Fibroblast of lung (primary cell): ENCODE results near the gene ADIRF. TPM values are rescaled to one million over a fixed set of nuclear protein-coding genes. Genes with fewer than 3 reads are reported as not detected.

Experiments
- DNase-seq, 2 donors: peaks; one replicate each; pipeline versions ENCODE4 v3.0.0 to v3.0.0-alpha.2; 2010; ENCODE audit warnings: low read depth in 2 of 2
- H2AFZ ChIP-seq: 2 replicates; pipeline ENCODE4 v1.5.1; 2012; ENCODE audit warnings: low read length, control low read depth, inconsistent platforms
- H3K27ac ChIP-seq: 2 replicates; pipeline ENCODE4 v1.5.1; 2011; ENCODE audit warnings: low read length, control low read depth; ENCODE audit not compliant: insufficient read depth
- H3K27me3 ChIP-seq: 2 replicates; pipeline ENCODE4 v1.5.1; 2011; ENCODE audit warnings: mild to moderate bottlenecking, low read length; ENCODE audit not compliant: control insufficient read depth, insufficient read depth
- H3K36me3 ChIP-seq: 2 replicates; pipeline ENCODE4 v1.5.1; 2011; ENCODE audit warnings: low read length; ENCODE audit not compliant: control insufficient read depth, insufficient read depth
- H3K4me1 ChIP-seq: 2 replicates; pipeline ENCODE4 v1.5.1; 2011; ENCODE audit warnings: low read length; ENCODE audit not compliant: control insufficient read depth, insufficient read depth; ENCODE audit errors: extremely low read depth
- H3K4me2 ChIP-seq: 2 replicates; pipeline ENCODE4 v1.5.1; 2011; ENCODE audit warnings: low read length, control low read depth; ENCODE audit not compliant: insufficient read depth; ENCODE audit errors: extremely low read depth
- H3K4me3 ChIP-seq, 4 experiments: fragments of 200-600 bp in 1 of 4; sonication (generic) in 1 of 4; replicated peaks in 1 of 4; 2 replicates each; pipeline ENCODE4 v1.5.1; 2011 to 2016; ENCODE audit warnings: low read length in 4 of 4, low read depth in 3 of 4, mild to moderate bottlenecking in 3 of 4, control low read depth in 2 of 4, inconsistent platforms in 1 of 4, mixed read lengths in 1 of 4; ENCODE audit not compliant: insufficient read depth in 1 of 4; ENCODE audit errors: control extremely low read depth in 1 of 4
- H3K79me2 ChIP-seq: 2 replicates; pipeline ENCODE4 v1.5.1; 2012; ENCODE audit warnings: mild to moderate bottlenecking, low read length, inconsistent platforms; ENCODE audit not compliant: control insufficient read depth, insufficient read depth
- H3K9ac ChIP-seq: 2 replicates; pipeline ENCODE4 v1.5.1; 2011; ENCODE audit warnings: mild to moderate bottlenecking, low read length, control low read depth; ENCODE audit not compliant: insufficient read depth
- H3K9me3 ChIP-seq: 2 replicates; pipeline ENCODE4 v1.5.1; 2012; ENCODE audit warnings: low read depth, low read length; ENCODE audit not compliant: control insufficient read depth, insufficient read depth
- H4K20me1 ChIP-seq: 2 replicates; pipeline ENCODE4 v1.5.1; 2011; ENCODE audit warnings: low read length; ENCODE audit not compliant: control insufficient read depth, insufficient read depth; ENCODE audit errors: extremely low read depth
- EZH2 ChIP-seq: IDR thresholded peaks from 2 replicates; pipeline ENCODE4 v1.5.1; 2012; ENCODE audit warnings: low read length, control low read depth, mild to moderate bottlenecking; ENCODE audit errors: missing control alignments
- polyA plus RNA-seq, 2 donors: library from polyadenylated mRNA; depleted of rRNA in 1 of 2; stranded (reverse) in 1 of 2; unstranded in 1 of 2; fragments of >200 nt; gene quantifications; 2 replicates each; pipeline ENCODE4 v1.2.1, GENCODE V29; 2011 to 2012; ENCODE audit warnings: missing spikeins in 1 of 2
- total RNA-seq: library from RNA; depleted of rRNA; stranded (reverse); fragments of >200 nt; gene quantifications from 2 replicates; pipeline ENCODE4 v1.2.1, GENCODE V29; 2014
- TF ChIP-seq, protein P1 (sequence below), 2 donors: IDR thresholded peaks in 1 of 2; conservative IDR thresholded peaks in 1 of 2; 1 replicate in 1 of 2; 2 replicates in 1 of 2; pipeline ENCODE4 v1.5.1; 2011 to 2012; ENCODE audit warnings: low read length in 2 of 2, control low read depth in 1 of 2, inconsistent platforms in 1 of 2, low read depth in 1 of 2, mild to moderate bottlenecking in 1 of 2

Gene ADIRF
- total and polyA plus RNA-seq, 2 donors (not counting 1 experiment from before 2014, with no cell fraction given), result 39.4 to 142 TPM

DNA sequence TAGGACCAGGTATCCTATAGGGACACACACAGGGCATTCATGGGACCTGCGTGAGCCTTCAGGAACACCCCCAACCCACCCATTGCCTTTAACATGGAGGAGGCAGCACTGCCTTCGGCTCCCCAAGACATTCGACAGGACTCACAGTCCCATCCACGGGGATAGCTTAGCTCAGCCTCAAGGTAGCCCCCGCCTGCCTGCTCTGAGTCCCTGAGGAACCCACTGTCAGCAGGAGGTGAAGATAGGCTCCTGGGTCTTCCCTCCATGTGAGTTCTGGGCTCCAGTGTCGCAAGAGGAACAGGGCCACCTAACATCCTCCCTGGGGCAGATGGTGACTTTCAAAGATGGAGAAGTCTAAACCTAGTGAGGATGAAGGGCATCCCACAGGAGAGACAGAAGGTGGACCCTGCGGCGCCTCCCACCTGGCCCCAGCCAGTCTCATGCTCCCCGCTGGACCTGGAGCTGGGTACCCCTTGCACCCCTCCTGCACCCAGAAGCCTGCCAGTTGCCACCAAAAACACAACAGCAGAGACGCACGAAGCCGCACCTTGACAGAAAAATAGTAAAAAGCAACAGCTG, 4.9 kb upstream of the ADIRF start:
- H3K79me2 ChIP-seq, result peaks cover 10% of the 10 kb centered on the region
- H3K9me3 ChIP-seq, result no peaks in the 10 kb centered on the region
- no peak for DNase-seq
- H3K27me3 ChIP-seq, result no peaks in the 10 kb centered on the region
- no peaks in the 10 kb centered on the region for H4K20me1 ChIP-seq
- TF ChIP-seq, protein P1, sequence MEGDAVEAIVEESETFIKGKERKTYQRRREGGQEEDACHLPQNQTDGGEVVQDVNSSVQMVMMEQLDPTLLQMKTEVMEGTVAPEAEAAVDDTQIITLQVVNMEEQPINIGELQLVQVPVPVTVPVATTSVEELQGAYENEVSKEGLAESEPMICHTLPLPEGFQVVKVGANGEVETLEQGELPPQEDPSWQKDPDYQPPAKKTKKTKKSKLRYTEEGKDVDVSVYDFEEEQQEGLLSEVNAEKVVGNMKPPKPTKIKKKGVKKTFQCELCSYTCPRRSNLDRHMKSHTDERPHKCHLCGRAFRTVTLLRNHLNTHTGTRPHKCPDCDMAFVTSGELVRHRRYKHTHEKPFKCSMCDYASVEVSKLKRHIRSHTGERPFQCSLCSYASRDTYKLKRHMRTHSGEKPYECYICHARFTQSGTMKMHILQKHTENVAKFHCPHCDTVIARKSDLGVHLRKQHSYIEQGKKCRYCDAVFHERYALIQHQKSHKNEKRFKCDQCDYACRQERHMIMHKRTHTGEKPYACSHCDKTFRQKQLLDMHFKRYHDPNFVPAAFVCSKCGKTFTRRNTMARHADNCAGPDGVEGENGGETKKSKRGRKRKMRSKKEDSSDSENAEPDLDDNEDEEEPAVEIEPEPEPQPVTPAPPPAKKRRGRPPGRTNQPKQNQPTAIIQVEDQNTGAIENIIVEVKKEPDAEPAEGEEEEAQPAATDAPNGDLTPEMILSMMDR (conservative IDR thresholded peaks at IDR 0.05 in 1 of 2, IDR thresholded peaks at IDR 0.05 in 1 of 2; ENCODE audit: low read depth in 1 of 2, low read length in 2 of 2), result no peak
- TF ChIP-seq EZH2, result no peak
- no peak overlapping the region for H3K9ac ChIP-seq
- H3K4me2 ChIP-seq, result no peak overlapping the region
- H3K4me1 ChIP-seq, result peaks cover 40% of the 10 kb centered on the region
- H3K4me3 ChIP-seq, result no peak overlapping the region
- no peak overlapping the region for H2AFZ ChIP-seq
- H3K27ac ChIP-seq, result no peak overlapping the region
- no peaks in the 10 kb centered on the region for H3K36me3 ChIP-seq

DNA sequence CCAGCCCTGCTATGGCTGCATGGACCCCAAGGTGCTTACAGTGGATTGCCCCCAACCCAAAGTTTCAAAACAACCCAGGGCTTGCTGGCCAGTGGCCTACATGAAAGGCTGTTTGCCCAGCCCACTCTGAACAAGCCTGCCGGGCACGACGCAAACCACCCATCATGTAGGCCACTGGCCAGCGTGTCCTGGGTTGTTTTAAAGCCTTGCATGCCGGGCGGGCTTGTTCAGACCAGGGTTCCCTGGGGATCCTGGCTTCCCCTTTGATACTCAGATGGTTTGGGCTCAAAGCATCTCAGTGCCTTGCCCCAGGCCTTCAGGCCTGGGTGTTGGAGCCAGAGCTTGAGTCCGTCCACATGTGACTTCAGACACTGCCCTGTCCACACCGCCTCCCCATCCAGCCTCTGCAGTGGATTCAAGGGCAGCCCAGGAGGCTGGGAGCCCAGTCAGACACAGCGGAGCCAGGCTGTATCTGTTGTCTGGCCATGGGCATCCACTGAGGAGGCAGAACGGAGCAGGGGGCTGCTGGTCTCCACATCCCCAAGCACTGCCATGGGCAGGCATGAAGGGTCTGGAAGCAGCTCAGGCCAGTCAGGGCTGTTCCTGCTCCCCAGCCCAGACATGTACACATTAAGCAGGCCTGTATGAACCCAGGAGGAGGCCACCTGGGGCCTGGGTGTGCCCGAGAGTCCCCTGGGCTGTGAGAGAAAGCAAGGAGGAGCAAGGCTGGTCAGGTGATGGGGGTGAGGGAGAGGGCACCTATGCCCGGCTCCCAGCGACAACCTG, 4.0 kb upstream of the ADIRF start:
- H3K4me3 ChIP-seq, result no peak overlapping the region
- H3K9me3 ChIP-seq, result no peaks in the 10 kb centered on the region
- H3K79me2 ChIP-seq, result peaks cover 15% of the 10 kb centered on the region
- DNase-seq, result no peak
- no peak overlapping the region for H3K9ac ChIP-seq
- H3K27ac ChIP-seq, result no peak overlapping the region
- no peaks in the 10 kb centered on the region for H4K20me1 ChIP-seq
- no peaks in the 10 kb centered on the region for H3K27me3 ChIP-seq
- no peak overlapping the region for H2AFZ ChIP-seq
- no peaks in the 10 kb centered on the region for H3K36me3 ChIP-seq
- no peak overlapping the region for H3K4me2 ChIP-seq
- no peak for TF ChIP-seq EZH2
- TF ChIP-seq, protein P1 (conservative IDR thresholded peaks at IDR 0.05 in 1 of 2, IDR thresholded peaks at IDR 0.05 in 1 of 2; ENCODE audit: low read depth in 1 of 2, low read length in 2 of 2), result no peak
- peaks cover 34% of the 10 kb centered on the region for H3K4me1 ChIP-seq

DNA sequence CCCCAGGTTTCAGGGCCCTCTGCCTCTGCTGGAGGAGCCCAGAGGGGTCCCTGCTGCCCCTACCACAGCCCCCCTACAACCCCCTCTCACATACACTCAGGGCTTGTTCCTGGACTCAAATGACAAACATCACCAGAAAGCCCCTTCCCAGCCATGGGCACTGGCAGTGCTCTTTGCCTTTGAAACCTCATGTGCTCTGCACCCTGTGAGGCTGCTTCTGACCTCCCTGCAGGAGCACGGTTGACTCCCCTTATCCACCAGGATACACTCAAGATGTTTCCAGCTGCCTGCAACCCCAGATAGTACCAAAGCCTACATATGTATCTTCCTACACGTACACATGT, 3.5 kb upstream of the ADIRF start:
- Histone ChIP-seq H2AFZ (no peak overlapping the region), H3K9me3 (no peaks in the 10 kb centered on the region), H3K4me2 (no peak overlapping the region), H3K36me3 (no peaks in the 10 kb centered on the region), H3K4me1 (peaks cover 35% of the 10 kb centered on the region), H3K27me3 (no peaks in the 10 kb centered on the region), H4K20me1 (no peaks in the 10 kb centered on the region), H3K27ac (no peak overlapping the region), H3K9ac (no peak overlapping the region), H3K79me2 (peaks cover 15% of the 10 kb centered on the region), H3K4me3 (no peak overlapping the region)
- no peak for DNase-seq
- TF ChIP-seq EZH2, result no peak
- TF ChIP-seq, protein P1 (conservative IDR thresholded peaks at IDR 0.05 in 1 of 2, IDR thresholded peaks at IDR 0.05 in 1 of 2; ENCODE audit: low read depth in 1 of 2, low read length in 2 of 2), result no peak
